Fibroblast of lung (primary cell): ENCODE measurements around the gene ZC3H7B. TPM values are rescaled to one million over a fixed set of nuclear protein-coding genes. Genes with fewer than 3 reads are reported as not detected.

ENCODE experiments used
- DNase-seq, 2 donors: peaks; one replicate each; pipeline versions ENCODE4 v3.0.0 to v3.0.0-alpha.2; 2010; ENCODE audit warnings: low read depth in 2 of 2
- H2AFZ ChIP-seq: 2 replicates; pipeline ENCODE4 v1.5.1; 2012; ENCODE audit warnings: low read length, control low read depth, inconsistent platforms
- H3K27ac ChIP-seq: 2 replicates; pipeline ENCODE4 v1.5.1; 2011; ENCODE audit warnings: low read length, control low read depth; ENCODE audit not compliant: insufficient read depth
- H3K27me3 ChIP-seq: 2 replicates; pipeline ENCODE4 v1.5.1; 2011; ENCODE audit warnings: mild to moderate bottlenecking, low read length; ENCODE audit not compliant: control insufficient read depth, insufficient read depth
- H3K36me3 ChIP-seq: 2 replicates; pipeline ENCODE4 v1.5.1; 2011; ENCODE audit warnings: low read length; ENCODE audit not compliant: control insufficient read depth, insufficient read depth
- H3K4me1 ChIP-seq: 2 replicates; pipeline ENCODE4 v1.5.1; 2011; ENCODE audit warnings: low read length; ENCODE audit not compliant: control insufficient read depth, insufficient read depth; ENCODE audit errors: extremely low read depth
- H3K4me2 ChIP-seq: 2 replicates; pipeline ENCODE4 v1.5.1; 2011; ENCODE audit warnings: low read length, control low read depth; ENCODE audit not compliant: insufficient read depth; ENCODE audit errors: extremely low read depth
- H3K4me3 ChIP-seq, 4 experiments: fragments of 200-600 bp in 1 of 4; sonication (generic) in 1 of 4; replicated peaks in 1 of 4; 2 replicates each; pipeline ENCODE4 v1.5.1; 2011 to 2016; ENCODE audit warnings: low read length in 4 of 4, low read depth in 3 of 4, mild to moderate bottlenecking in 3 of 4, control low read depth in 2 of 4, inconsistent platforms in 1 of 4, mixed read lengths in 1 of 4; ENCODE audit not compliant: insufficient read depth in 1 of 4; ENCODE audit errors: control extremely low read depth in 1 of 4
- H3K79me2 ChIP-seq: 2 replicates; pipeline ENCODE4 v1.5.1; 2012; ENCODE audit warnings: mild to moderate bottlenecking, low read length, inconsistent platforms; ENCODE audit not compliant: control insufficient read depth, insufficient read depth
- H3K9ac ChIP-seq: 2 replicates; pipeline ENCODE4 v1.5.1; 2011; ENCODE audit warnings: mild to moderate bottlenecking, low read length, control low read depth; ENCODE audit not compliant: insufficient read depth
- H3K9me3 ChIP-seq: 2 replicates; pipeline ENCODE4 v1.5.1; 2012; ENCODE audit warnings: low read depth, low read length; ENCODE audit not compliant: control insufficient read depth, insufficient read depth
- H4K20me1 ChIP-seq: 2 replicates; pipeline ENCODE4 v1.5.1; 2011; ENCODE audit warnings: low read length; ENCODE audit not compliant: control insufficient read depth, insufficient read depth; ENCODE audit errors: extremely low read depth
- EZH2 ChIP-seq: IDR thresholded peaks from 2 replicates; pipeline ENCODE4 v1.5.1; 2012; ENCODE audit warnings: low read length, control low read depth, mild to moderate bottlenecking; ENCODE audit errors: missing control alignments
- polyA plus RNA-seq, 2 donors: library from polyadenylated mRNA; depleted of rRNA in 1 of 2; stranded (reverse) in 1 of 2; unstranded in 1 of 2; fragments of >200 nt; gene quantifications; 2 replicates each; pipeline ENCODE4 v1.2.1, GENCODE V29; 2011 to 2012; ENCODE audit warnings: missing spikeins in 1 of 2
- total RNA-seq: library from RNA; depleted of rRNA; stranded (reverse); fragments of >200 nt; gene quantifications from 2 replicates; pipeline ENCODE4 v1.2.1, GENCODE V29; 2014
- TF ChIP-seq, protein P1 (sequence below), 2 donors: IDR thresholded peaks in 1 of 2; conservative IDR thresholded peaks in 1 of 2; 1 replicate in 1 of 2; 2 replicates in 1 of 2; pipeline ENCODE4 v1.5.1; 2011 to 2012; ENCODE audit warnings: low read length in 2 of 2, control low read depth in 1 of 2, inconsistent platforms in 1 of 2, low read depth in 1 of 2, mild to moderate bottlenecking in 1 of 2

ZC3H7B gene
- total and polyA plus RNA-seq, 2 donors (not counting 1 experiment from before 2014, with no cell fraction given): 30.6 to 64.4 TPM

DNA sequence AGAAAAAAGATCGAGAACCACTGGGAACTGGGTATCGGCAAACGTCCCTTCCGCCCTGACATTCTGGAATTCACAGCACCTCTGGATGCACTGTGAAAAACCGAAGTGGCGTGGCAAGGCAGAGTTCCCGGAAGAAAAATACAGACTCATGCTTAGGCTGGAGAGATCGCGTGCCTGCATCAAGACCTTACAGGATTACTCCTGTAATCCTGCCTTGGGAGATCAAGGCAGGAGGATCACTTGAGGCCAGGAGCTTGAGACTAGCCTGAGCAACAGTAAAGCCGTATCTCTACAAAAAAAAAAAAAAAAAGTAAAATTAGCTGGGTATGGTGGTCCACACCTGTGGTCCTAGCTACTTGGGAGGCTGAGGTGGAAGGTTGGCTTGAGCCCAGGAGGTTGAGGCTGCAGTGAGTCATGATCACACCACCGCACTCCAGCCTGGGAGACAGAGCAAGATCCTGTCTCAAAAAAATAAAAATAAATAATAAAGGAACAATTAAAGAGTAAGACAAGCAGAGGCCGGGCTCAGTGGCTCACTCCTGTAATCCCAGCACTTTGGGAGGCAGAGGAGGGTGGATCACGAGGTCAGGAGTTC, 60.5 kb downstream of the ZC3H7B start:
- Histone ChIP-seq H3K27ac (no peak overlapping the region), H3K4me1 (peaks cover 1% of the 10 kb centered on the region), H3K4me3 (no peak overlapping the region), H3K79me2 (no peaks in the 10 kb centered on the region), H3K36me3 (peaks cover 18% of the 10 kb centered on the region), H3K4me2 (no peak overlapping the region), H3K27me3 (no peaks in the 10 kb centered on the region), H3K9ac (no peak overlapping the region), H3K9me3 (no peaks in the 10 kb centered on the region), H4K20me1 (no peaks in the 10 kb centered on the region), H2AFZ (no peak overlapping the region)
- DNase-seq: peak; percentile 27 to 69
- TF ChIP-seq, protein P1, sequence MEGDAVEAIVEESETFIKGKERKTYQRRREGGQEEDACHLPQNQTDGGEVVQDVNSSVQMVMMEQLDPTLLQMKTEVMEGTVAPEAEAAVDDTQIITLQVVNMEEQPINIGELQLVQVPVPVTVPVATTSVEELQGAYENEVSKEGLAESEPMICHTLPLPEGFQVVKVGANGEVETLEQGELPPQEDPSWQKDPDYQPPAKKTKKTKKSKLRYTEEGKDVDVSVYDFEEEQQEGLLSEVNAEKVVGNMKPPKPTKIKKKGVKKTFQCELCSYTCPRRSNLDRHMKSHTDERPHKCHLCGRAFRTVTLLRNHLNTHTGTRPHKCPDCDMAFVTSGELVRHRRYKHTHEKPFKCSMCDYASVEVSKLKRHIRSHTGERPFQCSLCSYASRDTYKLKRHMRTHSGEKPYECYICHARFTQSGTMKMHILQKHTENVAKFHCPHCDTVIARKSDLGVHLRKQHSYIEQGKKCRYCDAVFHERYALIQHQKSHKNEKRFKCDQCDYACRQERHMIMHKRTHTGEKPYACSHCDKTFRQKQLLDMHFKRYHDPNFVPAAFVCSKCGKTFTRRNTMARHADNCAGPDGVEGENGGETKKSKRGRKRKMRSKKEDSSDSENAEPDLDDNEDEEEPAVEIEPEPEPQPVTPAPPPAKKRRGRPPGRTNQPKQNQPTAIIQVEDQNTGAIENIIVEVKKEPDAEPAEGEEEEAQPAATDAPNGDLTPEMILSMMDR (conservative IDR thresholded peaks at IDR 0.05 in 1 of 2, IDR thresholded peaks at IDR 0.05 in 1 of 2; ENCODE audit: low read depth in 1 of 2, low read length in 2 of 2): no peak

DNA sequence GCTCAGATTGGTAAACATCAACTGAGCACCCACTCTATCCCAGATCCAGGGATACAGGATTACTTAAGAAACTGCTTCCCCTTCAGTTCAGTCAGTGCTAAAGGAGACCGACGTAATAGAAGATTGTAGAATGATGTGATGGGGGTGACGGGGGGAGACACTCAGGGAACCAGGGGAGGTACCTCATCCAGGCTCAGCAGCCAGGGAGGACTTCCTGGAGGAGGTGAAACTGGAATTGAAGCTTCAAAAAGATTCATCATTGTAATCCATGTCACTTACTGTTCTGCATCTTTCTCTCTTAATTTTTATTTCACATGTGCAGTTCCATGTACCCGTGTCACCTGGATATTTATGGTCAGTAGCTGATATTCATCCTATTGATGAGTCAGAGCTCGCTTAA, 61.3 kb downstream of the ZC3H7B start:
- H3K27ac ChIP-seq: no peak overlapping the region
- H3K36me3 ChIP-seq: peaks cover 14% of the 10 kb centered on the region
- no peak overlapping the region for H3K4me2 ChIP-seq
- no peak for DNase-seq
- H4K20me1 ChIP-seq: no peaks in the 10 kb centered on the region
- H3K9me3 ChIP-seq: no peaks in the 10 kb centered on the region
- peaks cover 7% of the 10 kb centered on the region for H3K4me1 ChIP-seq
- H3K9ac ChIP-seq: no peak overlapping the region
- H3K27me3 ChIP-seq: no peaks in the 10 kb centered on the region
- no peaks in the 10 kb centered on the region for H3K79me2 ChIP-seq
- H3K4me3 ChIP-seq: no peak overlapping the region
- no peak overlapping the region for H2AFZ ChIP-seq
- TF ChIP-seq, protein P1 (conservative IDR thresholded peaks at IDR 0.05 in 1 of 2, IDR thresholded peaks at IDR 0.05 in 1 of 2; ENCODE audit: low read depth in 1 of 2, low read length in 2 of 2): no peak
- TF ChIP-seq EZH2: no peak

DNA sequence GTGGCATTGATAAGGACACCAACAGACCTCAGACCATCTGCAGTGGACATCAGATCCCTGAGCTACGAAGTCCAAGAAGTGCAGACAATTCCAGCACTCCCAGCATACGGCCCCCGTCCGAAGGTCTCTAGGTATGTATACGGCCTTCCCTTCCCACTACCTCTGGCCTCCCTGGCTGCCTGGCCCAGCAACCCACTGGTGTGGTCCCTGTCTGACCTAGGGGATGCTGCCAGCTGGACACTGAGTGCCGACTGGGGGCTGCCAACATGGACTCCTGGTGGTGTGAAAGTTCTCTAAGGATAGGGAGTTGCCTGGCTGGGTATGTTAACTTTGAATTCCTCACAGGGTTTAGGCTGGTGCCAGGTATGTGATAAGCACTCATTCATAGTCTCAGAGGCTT, 62.9 kb downstream of the ZC3H7B start:
- H3K4me1 ChIP-seq: peaks cover 13% of the 10 kb centered on the region
- no peak overlapping the region for H3K4me2 ChIP-seq
- H3K27me3 ChIP-seq: no peaks in the 10 kb centered on the region
- no peak overlapping the region for H2AFZ ChIP-seq
- H3K79me2 ChIP-seq: no peaks in the 10 kb centered on the region
- H3K27ac ChIP-seq: no peak overlapping the region
- H3K9ac ChIP-seq: no peak overlapping the region
- no peak overlapping the region for H3K4me3 ChIP-seq
- H4K20me1 ChIP-seq: no peaks in the 10 kb centered on the region
- H3K36me3 ChIP-seq: peaks cover 9% of the 10 kb centered on the region
- H3K9me3 ChIP-seq: no peaks in the 10 kb centered on the region
- DNase-seq: no peak
- TF ChIP-seq EZH2: no peak
- TF ChIP-seq, protein P1 (conservative IDR thresholded peaks at IDR 0.05 in 1 of 2, IDR thresholded peaks at IDR 0.05 in 1 of 2; ENCODE audit: low read depth in 1 of 2, low read length in 2 of 2): no peak
